ENCODE measurements around the gene FBXL15.

FBXL15 gene

DNA sequence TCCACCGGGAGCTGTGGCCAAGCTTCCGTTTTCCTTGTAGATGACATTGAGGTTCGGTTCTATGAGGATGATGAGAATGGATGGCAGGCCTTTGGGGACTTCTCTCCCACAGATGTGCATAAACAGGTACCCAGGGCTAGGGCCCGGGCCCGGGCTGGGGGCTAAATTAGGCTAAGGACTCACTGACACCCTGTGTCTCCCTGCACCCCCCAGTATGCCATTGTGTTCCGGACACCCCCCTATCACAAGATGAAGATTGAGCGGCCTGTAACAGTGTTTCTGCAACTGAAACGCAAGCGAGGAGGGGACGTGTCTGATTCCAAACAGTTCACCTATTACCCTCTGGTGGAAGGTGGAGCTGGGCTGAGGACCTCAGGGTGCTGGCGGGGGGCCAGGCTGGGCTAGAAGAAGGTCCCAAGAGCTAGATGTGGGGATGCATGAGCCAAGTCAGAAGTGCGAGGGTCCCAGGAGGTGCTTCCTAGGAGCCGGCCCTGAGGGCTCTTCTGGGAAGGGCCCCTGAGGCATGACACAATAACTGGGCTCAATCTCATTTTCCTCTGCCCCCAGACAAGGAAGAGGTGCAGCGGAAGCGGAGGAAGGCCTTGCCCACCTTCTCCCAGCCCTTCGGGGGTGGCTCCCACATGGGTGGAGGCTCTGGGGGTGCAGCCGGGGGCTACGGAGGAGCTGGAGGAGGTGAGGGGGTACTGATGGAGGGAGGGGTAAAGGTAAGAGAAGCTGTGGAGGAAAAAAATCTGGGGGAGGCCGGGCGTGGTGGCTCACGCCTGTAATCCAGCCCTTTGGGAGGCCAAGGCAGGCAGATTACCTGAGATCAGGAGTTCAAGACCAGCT lies 22.2 kb upstream of the FBXL15 start:
- no peak for DNase-seq

DNA sequence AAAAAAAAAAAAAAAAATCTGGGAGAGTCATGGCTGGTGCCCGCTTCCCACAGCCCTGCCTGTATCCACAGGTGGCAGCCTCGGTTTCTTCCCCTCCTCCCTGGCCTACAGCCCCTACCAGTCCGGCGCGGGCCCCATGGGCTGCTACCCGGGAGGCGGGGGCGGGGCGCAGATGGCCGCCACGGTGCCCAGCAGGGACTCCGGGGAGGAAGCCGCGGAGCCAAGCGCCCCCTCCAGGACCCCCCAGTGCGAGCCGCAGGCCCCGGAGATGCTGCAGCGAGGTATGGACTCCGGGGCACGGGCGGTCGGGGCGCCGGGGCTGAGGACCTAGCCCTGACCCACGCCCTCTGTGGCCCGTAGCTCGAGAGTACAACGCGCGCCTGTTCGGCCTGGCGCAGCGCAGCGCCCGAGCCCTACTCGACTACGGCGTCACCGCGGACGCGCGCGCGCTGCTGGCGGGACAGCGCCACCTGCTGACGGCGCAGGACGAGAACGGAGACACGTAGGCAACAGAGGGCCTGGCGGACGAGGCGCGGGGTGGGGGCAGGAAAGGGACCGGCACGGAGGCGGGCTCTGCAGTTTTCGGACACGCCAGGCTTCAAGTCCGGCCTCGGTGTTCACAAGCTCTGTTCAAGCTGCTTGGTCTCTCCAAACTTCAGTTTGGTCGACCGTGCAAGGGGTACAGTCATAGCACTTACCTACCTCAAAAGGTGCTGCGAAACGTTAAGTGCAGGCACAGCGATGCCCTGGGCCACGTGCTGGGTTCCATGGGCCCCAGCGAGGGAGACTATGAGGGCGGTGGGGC lies 21.2 kb upstream of the FBXL15 start:
- peak; percentile 67 for DNase-seq

DNA sequence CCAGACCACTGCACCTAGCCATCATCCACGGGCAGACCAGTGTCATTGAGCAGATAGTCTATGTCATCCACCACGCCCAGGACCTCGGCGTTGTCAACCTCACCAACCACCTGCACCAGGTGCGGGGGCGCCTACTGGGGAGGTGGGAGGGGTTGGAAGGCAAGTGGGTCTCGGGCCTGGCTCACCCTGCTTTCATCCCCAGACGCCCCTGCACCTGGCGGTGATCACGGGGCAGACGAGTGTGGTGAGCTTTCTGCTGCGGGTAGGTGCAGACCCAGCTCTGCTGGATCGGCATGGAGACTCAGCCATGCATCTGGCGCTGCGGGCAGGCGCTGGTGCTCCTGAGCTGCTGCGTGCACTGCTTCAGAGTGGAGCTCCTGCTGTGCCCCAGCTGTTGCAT lies 20.6 kb upstream of the FBXL15 start:
- DNase-seq: no peak

GRCh38 chr10:102400598-102401341 lies 19.9 kb upstream of the FBXL15 start:
- no peak for DNase-seq

DNA sequence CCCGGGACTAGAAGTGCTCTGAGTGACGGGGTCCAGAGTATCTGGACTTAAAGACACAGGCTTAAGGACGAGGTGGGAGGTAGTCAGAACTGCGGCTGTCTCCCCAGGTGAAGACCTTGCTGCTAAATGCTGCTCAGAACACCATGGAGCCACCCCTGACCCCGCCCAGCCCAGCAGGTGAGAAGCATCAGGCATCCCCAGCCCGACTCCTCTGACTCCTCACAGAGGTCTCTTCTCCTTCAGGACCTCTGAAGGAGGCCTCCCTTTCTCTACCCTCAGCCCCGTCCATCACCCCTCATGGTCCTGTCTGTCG lies 19.3 kb upstream of the FBXL15 start:
- DNase-seq: no peak

DNA sequence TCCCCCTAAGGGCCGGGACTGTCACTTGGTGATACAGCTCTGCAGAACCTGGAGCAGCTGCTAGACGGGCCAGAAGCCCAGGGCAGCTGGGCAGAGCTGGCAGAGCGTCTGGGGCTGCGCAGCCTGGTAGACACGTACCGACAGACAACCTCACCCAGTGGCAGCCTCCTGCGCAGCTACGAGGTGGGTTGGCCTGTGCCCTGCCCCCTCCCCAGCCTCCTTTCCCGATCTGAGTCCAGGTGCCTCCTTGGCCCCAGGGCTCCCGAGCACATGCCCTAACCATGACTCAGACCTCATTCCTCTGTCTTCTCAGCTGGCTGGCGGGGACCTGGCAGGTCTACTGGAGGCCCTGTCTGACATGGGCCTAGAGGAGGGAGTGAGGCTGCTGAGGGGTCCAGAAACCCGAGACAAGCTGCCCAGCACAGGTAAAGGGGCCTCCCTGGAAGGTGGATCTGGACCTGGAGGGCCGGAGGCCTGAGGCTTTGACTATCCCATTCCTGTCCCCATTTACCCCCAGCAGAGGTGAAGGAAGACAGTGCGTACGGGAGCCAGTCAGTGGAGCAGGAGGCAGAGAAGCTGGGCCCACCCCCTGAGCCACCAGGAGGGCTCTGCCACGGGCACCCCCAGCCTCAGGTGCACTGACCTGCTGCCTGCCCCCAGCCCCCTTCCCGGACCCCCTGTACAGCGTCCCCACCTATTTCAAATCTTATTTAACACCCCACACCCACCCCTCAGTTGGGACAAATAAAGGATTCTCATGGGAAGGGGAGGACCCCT lies 18.7 kb upstream of the FBXL15 start:
- peak; percentile 54 for DNase-seq

GRCh38 chr10:102402512-102402896 lies 18.1 kb upstream of the FBXL15 start:
- DNase-seq: no peak

DNA sequence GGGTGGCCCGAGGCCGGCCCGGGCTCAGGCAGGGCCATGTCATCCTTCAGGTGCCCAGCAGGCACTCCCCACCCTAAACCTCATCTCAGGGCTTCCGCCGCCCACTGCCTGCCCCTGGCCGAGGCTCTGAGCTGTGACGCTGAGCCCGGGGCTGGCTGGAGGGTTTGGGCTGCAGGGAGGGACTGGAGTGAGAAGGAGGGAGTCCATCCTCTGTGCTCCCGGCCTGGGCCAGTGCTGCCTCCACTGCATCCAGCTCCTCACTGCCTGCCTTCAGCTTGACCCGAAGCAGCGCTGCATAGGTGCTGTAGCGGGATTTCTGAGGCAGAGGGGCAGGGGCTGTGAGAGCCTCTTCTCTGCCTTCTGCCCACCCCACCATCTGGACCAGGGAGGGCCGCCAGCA lies 17.5 kb upstream of the FBXL15 start:
- DNase-seq: no peak

- no peak for DNase-seq
Observed at GRCh38 chr10:102404361-102405107, 16.1 kb upstream of the FBXL15 start.

DNA sequence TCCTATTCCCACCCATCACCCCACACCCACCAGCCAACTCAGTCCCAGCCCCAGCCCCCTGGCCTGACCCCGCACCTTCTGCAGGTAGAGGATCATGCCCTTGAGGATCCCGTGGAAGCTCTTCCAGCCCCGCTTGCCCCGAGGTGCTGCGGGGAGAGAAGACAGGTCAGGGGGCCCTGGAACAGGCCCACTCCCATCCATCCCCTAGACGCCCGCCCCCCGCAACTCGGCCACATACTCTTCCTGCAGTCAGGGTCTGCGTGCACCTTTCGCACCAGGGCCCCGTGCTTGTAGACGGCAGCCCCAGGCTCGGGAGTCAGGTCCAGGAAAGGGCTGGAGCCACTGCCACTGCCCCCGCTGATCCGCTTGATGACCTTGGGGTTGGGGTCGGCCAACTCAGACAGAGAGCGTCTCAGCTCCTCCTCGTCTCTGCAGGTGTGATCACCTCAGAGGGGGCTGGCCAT lies 15.5 kb upstream of the FBXL15 start:
- DNase-seq: no peak

GRCh38 chr10:102405632-102406031 lies 15.0 kb upstream of the FBXL15 start:
- no peak for DNase-seq

GRCh38 chr10:102406815-102407214 lies 13.8 kb upstream of the FBXL15 start:
- no peak for DNase-seq

GRCh38 chr10:102407425-102408130 lies 13.1 kb upstream of the FBXL15 start:
- DNase-seq: no peak

DNA sequence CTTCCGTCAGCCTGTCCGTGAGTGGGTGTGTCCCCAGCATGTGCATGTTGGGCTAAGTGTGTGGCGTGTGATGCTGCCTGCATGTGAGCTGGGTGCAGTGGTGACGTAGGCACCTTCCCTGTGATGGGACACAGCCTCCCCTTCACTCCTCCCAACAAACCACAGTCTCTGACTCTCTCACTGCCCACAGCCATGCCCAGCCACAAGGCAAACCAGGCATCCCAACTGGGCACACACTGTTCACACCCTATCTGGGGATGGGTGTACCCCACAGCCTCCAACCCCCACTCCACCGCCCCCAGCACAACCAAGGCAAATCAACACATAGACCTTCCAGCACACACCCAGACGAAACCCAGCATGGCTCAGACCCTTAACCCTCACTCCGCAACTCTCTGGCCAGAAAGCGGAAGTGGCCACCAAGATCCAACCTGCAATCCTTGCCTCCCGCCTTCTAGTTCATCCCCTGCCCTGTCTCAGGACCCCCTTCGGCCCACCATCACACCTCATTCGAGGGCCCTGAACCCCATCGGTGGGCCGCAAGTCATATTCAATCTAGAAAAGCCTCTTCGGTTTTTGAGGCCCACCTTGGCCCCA lies 12.4 kb upstream of the FBXL15 start:
- DNase-seq: no peak

DNA sequence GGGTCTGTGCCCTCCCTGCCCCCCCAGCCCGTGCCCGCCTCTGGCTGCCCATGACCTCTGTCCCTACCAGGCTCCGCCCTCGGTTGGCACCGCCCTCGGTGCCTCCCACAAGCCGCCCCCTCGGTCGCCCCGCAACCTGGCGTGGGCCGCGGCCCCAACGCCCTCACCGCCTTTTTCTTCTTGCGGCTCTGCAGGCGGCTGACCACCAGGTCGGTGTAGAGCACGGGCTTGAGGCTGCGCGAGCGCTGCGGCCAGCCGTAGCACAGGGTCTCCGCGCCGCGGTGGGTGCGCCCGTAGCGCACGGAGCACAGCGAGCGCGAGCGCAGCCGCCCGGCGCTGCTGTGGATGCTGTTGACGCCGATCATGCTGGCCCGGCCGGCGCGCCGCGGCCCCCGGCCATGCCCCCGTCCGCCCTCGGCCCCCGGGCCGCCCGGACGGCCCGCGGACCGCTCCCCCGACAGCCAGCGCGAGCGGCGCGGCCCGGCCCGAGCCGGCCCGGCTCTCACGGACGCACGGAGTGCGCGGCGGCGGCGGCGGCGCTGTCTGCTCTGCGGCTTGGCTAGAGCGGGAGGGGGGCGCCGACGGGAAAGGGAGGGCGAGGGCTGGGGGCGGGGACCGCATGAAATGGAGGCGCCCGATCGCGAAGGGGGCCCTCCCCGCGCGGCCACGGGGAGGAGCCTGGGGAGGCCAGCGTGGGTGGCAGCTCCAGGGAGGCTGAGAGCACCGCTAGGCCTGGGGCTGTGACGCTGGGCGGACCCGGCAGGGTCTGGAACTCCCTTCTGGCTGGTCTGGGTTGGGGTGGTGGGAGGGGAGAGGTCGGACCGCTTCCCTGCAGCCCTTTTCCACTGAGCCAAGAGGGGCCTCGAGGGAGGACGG lies 11.7 kb upstream of the FBXL15 start:
- no peak for DNase-seq

- no peak for DNase-seq
Observed at GRCh38 chr10:102409604-102410428, 10.8 kb upstream of the FBXL15 start.

DNA sequence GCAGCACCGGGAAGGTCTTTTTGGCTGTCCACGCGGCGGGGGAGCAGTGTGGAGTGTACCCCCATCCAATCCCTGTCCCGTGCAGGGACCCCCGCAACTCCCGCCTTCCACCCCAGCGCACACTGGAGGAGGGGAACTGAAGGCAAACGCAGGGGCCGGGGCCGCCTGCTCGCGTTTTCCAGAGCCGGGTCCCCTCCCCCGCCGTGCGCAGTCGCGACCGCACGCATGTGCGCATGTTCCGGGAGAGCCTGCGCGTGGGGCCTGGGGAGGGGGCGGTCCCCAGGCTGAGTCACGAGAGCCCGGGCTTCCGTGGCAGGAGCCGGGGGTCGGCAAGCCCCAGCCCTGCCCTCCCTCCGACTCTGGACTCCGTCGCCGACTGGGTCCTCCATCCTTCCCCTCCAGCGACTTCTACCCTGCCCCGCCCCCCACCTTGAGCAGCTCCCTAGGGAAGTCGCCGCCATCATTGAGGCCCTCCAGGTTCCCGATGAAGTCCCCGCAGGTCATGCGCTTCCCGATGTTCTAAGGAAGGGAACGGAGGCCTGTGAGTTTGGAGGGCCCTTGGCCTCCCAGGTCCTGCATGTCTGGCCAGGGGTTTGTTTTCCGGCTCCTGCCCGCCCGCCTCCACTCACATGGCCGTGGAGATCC lies 10.1 kb upstream of the FBXL15 start:
- DNase-seq: no peak

Measured in kidney glomerular epithelial cell (primary cell).